Heart left ventricle (tissue), 16 donors: Measurements from ENCODE around the gene POU5F2. TPM values are rescaled to one million over a fixed set of nuclear protein-coding genes. Genes with fewer than 3 reads are reported as not detected.

Experiments
- ATAC-seq, 4 donors: fragments of 200-7000 bp; cut with Tn5 transposase; one replicate each; pipeline ENCODE4 v1.9.1; 2020 to 2022; ENCODE audit warnings: moderate library complexity in 4 of 4, mild to moderate bottlenecking in 3 of 4, moderate number of reproducible peaks in 1 of 4
- DNase-seq, 5 donors: peaks; one replicate each; pipeline ENCODE4 v3.0.0-alpha.2; 2020
- H3K27ac ChIP-seq, 12 donors: fragments of 200-600 bp; sonication (generic) in 4 of 12; one replicate each; pipeline versions ENCODE4 v1.5.0 to v1.8.0; 2016 to 2022; ENCODE audit warnings: mild to moderate bottlenecking in 2 of 12
- H3K27me3 ChIP-seq, 9 donors: fragments of 200-600 bp; sonication (generic) in 2 of 9; one replicate each; pipeline versions ENCODE4 v1.5.1 to v1.8.0; 2016 to 2022; ENCODE audit warnings: mild to moderate bottlenecking in 3 of 9
- H3K36me3 ChIP-seq, 9 donors: fragments of 200-600 bp; sonication (generic) in 2 of 9; one replicate each; pipeline versions ENCODE4 v1.5.0 to v1.8.0; 2018 to 2022; ENCODE audit warnings: mild to moderate bottlenecking in 2 of 9
- H3K4me1 ChIP-seq, 12 donors: fragments of 200-600 bp; sonication (generic) in 4 of 12; one replicate each; pipeline versions ENCODE4 v1.5.0 to v1.8.0; 2016 to 2022; ENCODE audit warnings: mild to moderate bottlenecking in 3 of 12
- H3K4me3 ChIP-seq, 12 donors: fragments of 200-600 bp; sonication (generic) in 4 of 12; one replicate each; pipeline versions ENCODE4 v1.5.0 to v1.8.0; 2017 to 2022; ENCODE audit warnings: mild to moderate bottlenecking in 9 of 12, moderate library complexity in 4 of 12
- H3K9me3 ChIP-seq, 12 donors: fragments of 200-600 bp; sonication (generic) in 4 of 12; one replicate each; pipeline versions ENCODE4 v1.5.0 to v1.8.0; 2016 to 2022; ENCODE audit warnings: mild to moderate bottlenecking in 1 of 12
- POLR2A ChIP-seq, 2 donors: fragments of 450-650 bp; IDR thresholded peaks; one replicate each; pipeline ENCODE4 v1.6.1; 2017; ENCODE audit warnings: antibody characterized with exemption in 2 of 2, mild to moderate bottlenecking in 2 of 2, moderate library complexity in 2 of 2
- WGBS, 4 donors: extraction: QIAGEN DNeasy Blood & Tissue Kit in 2 of 4; methylation state at CpG; one replicate each; pipeline versions ENCODE4 v1.1.5 to v1.1.7; 2013 to 2018; 5-methylcytosine and 5-hydroxymethylcytosine counted together
- intact Hi-C, 10 donors: fragments of 100-400 bp; cut with DNase I; formaldehyde crosslinking; loops; one replicate each; pipeline versions ENCODE4 v1.11.1 to v1.14.2; 2022
- polyA plus RNA-seq, 2 donors: library from polyadenylated mRNA; stranded (reverse); fragments of 200-250 nt; gene quantifications; one replicate each; pipeline ENCODE4 v1.2.3, GENCODE V29; 2013
- total RNA-seq, 9 donors: library from RNA; depleted of rRNA in 2 of 9; stranded (reverse); fragments of >200 nt in 2 of 9; fragmentation: NEBNext Ultra II Directional in 3 of 9; extraction: Animal tissue kit (Norgen Biotek cat#: 25700) in 3 of 9; gene quantifications; one replicate each; pipeline versions ENCODE4 v1.1.0 to v1.2.4, GENCODE V29; 2016 to 2023
- TF ChIP-seq, protein P1 (sequence below), 12 donors: fragments of 200-600 bp; sonication (generic) in 4 of 12; IDR thresholded peaks; one replicate each; pipeline versions ENCODE4 v1.5.0 to v1.8.0; 2018 to 2022; ENCODE audit warnings: antibody characterized with exemption in 12 of 12, mild to moderate bottlenecking in 5 of 12
- donor health status: ischemic (EF 13 %, LVEDD 7.1; RV severe dilation, severe dysfunction).
- donor health status: healthy with polysubstance abuse.
- donor health status: DM: no; HTN: yes; CAD: no.
- donor health status: DM: no; HTN: no; CAD: no.
- donor health status: ischemic (EF 25% LVEDD 6.9; RV normal size, moderate dysfunction).
- donor health status: ischemic (EF 25% LVEDD 5.7; RV mildly dilated, moderate dysfunction).
- donor health status: healthy.
- donor health status: DM: yes; HTN: yes; CAD: no.
- donor health status: ischemic (EF 35%, LVEDD 5.7; RV mildly dilated, moderate dysfunction).
- donor health status: nonischemic (EF 11% LVEDD 7.7; RV severe dilation, severe dysfunction).
- donor health status: DM: yes; HTN: yes; CAD: no.
- donor health status: PGD.
- donor health status: ischemic (EF 29% LVEDD 5.4; RV normal size, mild dysfunction).
- donor health status: nonischemic (EF 23%, LVEDD 6.1; RV moderate dilation, normal function).

Gene POU5F2
- total and polyA plus RNA-seq, 11 donors: 0.03 to 0.88 (median 0.25) TPM

DNA sequence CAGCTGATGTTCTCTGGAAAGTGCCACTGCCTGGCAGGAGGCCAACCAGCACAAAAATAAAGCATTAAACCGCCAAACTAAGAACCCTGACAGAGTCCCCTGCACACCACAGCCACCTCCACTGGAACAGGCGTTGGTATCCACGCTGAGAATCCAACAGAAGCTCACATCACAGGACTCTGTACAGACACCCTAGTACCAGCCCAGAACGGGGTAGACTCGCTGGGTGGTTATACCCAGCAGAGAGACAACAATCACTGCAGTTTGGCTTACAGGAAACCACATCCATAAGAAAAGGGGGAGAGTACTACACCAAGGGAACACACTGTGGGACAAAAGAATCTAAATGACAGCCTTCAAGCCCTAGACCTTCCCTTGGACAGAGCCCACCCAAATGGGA, 15.0 kb upstream of the POU5F2 start:
- no peak overlapping the region for H3K27ac ChIP-seq
- TF ChIP-seq POLR2A (IDR thresholded peaks at IDR 0.05): no peak
- TF ChIP-seq, protein P1, sequence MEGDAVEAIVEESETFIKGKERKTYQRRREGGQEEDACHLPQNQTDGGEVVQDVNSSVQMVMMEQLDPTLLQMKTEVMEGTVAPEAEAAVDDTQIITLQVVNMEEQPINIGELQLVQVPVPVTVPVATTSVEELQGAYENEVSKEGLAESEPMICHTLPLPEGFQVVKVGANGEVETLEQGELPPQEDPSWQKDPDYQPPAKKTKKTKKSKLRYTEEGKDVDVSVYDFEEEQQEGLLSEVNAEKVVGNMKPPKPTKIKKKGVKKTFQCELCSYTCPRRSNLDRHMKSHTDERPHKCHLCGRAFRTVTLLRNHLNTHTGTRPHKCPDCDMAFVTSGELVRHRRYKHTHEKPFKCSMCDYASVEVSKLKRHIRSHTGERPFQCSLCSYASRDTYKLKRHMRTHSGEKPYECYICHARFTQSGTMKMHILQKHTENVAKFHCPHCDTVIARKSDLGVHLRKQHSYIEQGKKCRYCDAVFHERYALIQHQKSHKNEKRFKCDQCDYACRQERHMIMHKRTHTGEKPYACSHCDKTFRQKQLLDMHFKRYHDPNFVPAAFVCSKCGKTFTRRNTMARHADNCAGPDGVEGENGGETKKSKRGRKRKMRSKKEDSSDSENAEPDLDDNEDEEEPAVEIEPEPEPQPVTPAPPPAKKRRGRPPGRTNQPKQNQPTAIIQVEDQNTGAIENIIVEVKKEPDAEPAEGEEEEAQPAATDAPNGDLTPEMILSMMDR (IDR thresholded peaks at IDR 0.05): no peak
- no peak for DNase-seq
- intact Hi-C loops: no loop called here
- H3K4me1 ChIP-seq: peaks cover 0 to 12% (median 0%) of the 10 kb centered on the region in 12 donors
- no peak overlapping the region for H3K4me3 ChIP-seq
- no peaks in the 10 kb centered on the region for H3K36me3 ChIP-seq
- H3K9me3 ChIP-seq: peaks cover 0 to 29% (median 19%) of the 10 kb centered on the region in 12 donors
- 67 to 98% (median 84%) methylated on average over 2 to 5 of the region's 5 CpGs for WGBS, 4 donors
- H3K27me3 ChIP-seq: no peaks in the 10 kb centered on the region
- no peak for ATAC-seq

DNA sequence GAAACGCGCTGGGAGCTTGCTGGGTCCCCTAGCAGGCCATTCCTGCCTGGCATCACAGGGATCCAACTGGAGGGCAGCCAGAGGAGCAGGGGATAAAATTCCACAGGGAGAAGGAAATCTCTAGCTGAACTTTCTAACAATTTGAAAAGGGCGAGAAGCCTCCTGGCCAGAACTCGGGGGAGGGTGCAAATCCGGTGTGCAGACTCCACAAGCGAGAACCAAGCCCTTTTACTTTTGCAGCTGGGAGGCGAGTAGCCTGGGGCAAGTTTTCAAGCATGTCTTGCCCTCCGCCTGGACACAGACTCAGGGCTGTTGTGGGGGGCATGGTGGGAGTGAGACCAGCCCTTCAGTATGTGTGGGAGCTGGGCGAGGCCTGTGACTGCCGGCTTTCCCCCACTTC, 14.3 kb upstream of the POU5F2 start:
- DNase-seq: no peak

DNA sequence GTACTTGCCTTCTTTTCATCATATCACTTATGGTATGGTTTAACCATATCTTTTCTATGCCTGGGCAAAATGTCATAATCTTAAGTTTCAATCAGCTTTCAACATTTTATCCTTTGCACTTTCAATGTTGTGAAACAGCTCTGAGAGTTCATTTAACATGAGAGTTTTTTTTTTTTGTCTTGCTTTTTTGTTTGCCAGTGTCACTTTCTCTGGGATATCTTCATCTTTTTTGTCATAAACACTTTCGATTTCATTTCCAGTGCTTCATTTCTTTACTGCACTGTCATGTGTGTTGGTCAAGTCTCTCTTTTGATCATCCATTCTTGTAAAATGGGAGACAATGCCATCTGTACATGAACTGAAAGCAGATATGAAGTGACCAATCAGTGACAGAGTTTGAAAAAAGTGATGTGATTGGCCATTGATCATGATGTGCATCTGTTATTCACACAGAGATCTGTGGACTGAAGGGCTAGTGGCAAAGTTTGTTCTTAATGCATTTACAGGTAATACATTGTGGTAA, 7.5 kb upstream of the POU5F2 start:
- no peak overlapping the region for H3K4me3 ChIP-seq
- no peak for DNase-seq
- intact Hi-C loops: no loop called here
- TF ChIP-seq POLR2A (IDR thresholded peaks at IDR 0.05): no peak
- TF ChIP-seq, protein P1 (IDR thresholded peaks at IDR 0.05): no peak
- WGBS, 4 donors: 93 to 100% (median 95%) methylated on average over 1 of the region's 1 CpG
- no peaks in the 10 kb centered on the region for H3K9me3 ChIP-seq
- H3K4me1 ChIP-seq: no peaks in the 10 kb centered on the region
- no peak overlapping the region for H3K27ac ChIP-seq
- no peak for ATAC-seq
- H3K27me3 ChIP-seq: no peaks in the 10 kb centered on the region
- H3K36me3 ChIP-seq: no peaks in the 10 kb centered on the region

More for the DNA sequence above, 14.3 kb upstream of the POU5F2 start:
- no peak overlapping the region for H3K27ac ChIP-seq
- TF ChIP-seq POLR2A (IDR thresholded peaks at IDR 0.05): no peak
- TF ChIP-seq, protein P1 (IDR thresholded peaks at IDR 0.05): no peak
- no peaks in the 10 kb centered on the region for H3K27me3 ChIP-seq
- H3K36me3 ChIP-seq: no peaks in the 10 kb centered on the region
- no peak overlapping the region for H3K4me3 ChIP-seq
- H3K9me3 ChIP-seq: peaks cover 0 to 22% (median 14%) of the 10 kb centered on the region in 12 donors
- WGBS, 4 donors: 73 to 80% (median 77%) methylated on average over 8 to 10 of the region's 10 CpGs
- peaks cover 0 to 12% (median 0%) of the 10 kb centered on the region in 12 donors for H3K4me1 ChIP-seq
- ATAC-seq: no peak
- intact Hi-C loops: no loop called here

DNA sequence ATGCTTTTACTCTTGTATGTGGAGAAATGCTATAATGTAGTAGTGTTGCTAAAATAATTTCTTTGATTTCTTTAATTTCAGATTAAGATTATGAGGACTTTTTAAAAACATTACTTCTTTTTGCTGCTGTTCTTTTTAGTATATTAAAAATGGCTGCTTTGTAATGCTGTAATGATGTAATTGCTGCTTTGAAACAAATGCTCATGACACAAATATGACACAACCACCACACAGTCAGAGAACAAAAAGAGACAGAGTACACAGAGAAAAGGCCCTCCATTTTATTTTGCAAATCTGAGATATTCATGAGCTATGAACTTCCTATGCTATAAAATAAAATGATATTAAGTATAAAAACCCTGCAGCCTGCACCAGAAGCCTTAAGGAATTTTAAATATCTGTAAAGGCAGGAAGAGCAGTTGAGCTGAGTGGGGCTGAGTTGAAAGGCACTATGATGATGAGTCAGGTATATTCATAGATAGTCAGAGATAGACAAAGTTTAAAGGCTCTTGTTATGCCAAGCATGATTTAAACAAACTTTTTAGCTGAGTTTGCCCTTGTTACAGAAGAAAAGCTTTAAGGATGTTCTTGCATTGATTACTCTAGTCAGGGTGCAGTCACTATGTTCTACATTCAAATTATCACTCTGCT, 5.1 kb upstream of the POU5F2 start:
- H3K9me3 ChIP-seq: no peaks in the 10 kb centered on the region
- TF ChIP-seq POLR2A (IDR thresholded peaks at IDR 0.05): no peak
- TF ChIP-seq, protein P1 (IDR thresholded peaks at IDR 0.05): no peak
- H3K27me3 ChIP-seq: no peaks in the 10 kb centered on the region
- H3K4me3 ChIP-seq: no peak overlapping the region
- no peaks in the 10 kb centered on the region for H3K4me1 ChIP-seq
- H3K36me3 ChIP-seq: no peaks in the 10 kb centered on the region
- no peak for ATAC-seq
- H3K27ac ChIP-seq: no peak overlapping the region
- no peak for DNase-seq
- intact Hi-C loops: no loop called here
